Mesothelial cell of epicardium (in vitro differentiated cells): ENCODE results near the gene MAGI1. TPM values are rescaled to one million over a fixed set of nuclear protein-coding genes. Genes with fewer than 3 reads are reported as not detected.
A peak's percentile ranks its signal among the peaks of the same experiment; 100 is the strongest.
"Not testable (repeated sequence)": the region's sequence is repeated elsewhere in the genome, so short reads cannot be mapped to it uniquely, and the experiment has no call there.

Source experiments
- DNase-seq, 2 experiments: peaks; one replicate each; pipeline ENCODE4 v3.0.0; 2021; ENCODE audit warnings: low spot score in 2 of 2; ENCODE audit not compliant: unreplicated experiment in 2 of 2
- H3K27ac Mint-ChIP-seq: 2 replicates; pipeline ENCODE4 v1.8.0; 2021; ENCODE audit warnings: mixed read lengths
- H3K27me3 Mint-ChIP-seq: 2 replicates; pipeline ENCODE4 v1.8.0; 2021; ENCODE audit warnings: low read depth, mixed read lengths
- H3K36me3 Mint-ChIP-seq: 2 replicates; pipeline ENCODE4 v1.8.0; 2021; ENCODE audit warnings: mixed read lengths
- H3K4me1 Mint-ChIP-seq: 2 replicates; pipeline ENCODE4 v1.8.0; 2021; ENCODE audit warnings: mixed read lengths
- H3K4me3 Mint-ChIP-seq: 2 replicates; pipeline ENCODE4 v1.8.0; 2021; ENCODE audit warnings: mild to moderate bottlenecking, moderate library complexity, mixed read lengths
- H3K9me3 Mint-ChIP-seq: 2 replicates; pipeline ENCODE4 v1.8.0; 2021; ENCODE audit warnings: mixed read lengths
- total RNA-seq: library from RNA; stranded (reverse); gene quantifications from 3 replicates; pipeline ENCODE4 v1.2.1, GENCODE V29; 2021
- TF ChIP-seq, protein P1 (sequence below): fragments of 200-600 bp; sonication (generic); IDR thresholded peaks from one replicate; pipeline ENCODE4 v1.5.0; 2021; ENCODE audit warnings: antibody characterized with exemption; ENCODE audit not compliant: unreplicated experiment

The MAGI1 gene
- total RNA-seq, 1 donor from 2014 or later, result 65.6 TPM

DNA sequence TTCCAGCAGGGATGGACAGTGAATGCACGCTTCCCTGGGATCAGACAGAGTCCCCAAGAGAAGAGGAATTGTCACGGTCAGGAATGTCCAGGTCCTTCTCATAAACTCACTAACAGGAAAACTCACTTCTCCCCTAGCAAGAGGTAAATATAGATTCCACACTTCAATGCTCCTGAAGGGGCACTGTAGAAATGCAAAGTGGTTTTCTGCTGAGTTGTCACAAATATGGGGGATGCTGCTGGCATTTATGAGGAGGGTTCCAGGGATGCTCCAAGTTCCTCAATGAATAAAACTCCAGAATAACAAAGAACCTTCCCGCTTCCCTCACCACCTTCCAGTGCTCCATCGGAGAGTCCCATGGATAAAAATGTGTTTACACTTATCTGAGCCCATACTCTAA lies 423.4 kb downstream of the MAGI1 start:
- TF ChIP-seq, protein P1, sequence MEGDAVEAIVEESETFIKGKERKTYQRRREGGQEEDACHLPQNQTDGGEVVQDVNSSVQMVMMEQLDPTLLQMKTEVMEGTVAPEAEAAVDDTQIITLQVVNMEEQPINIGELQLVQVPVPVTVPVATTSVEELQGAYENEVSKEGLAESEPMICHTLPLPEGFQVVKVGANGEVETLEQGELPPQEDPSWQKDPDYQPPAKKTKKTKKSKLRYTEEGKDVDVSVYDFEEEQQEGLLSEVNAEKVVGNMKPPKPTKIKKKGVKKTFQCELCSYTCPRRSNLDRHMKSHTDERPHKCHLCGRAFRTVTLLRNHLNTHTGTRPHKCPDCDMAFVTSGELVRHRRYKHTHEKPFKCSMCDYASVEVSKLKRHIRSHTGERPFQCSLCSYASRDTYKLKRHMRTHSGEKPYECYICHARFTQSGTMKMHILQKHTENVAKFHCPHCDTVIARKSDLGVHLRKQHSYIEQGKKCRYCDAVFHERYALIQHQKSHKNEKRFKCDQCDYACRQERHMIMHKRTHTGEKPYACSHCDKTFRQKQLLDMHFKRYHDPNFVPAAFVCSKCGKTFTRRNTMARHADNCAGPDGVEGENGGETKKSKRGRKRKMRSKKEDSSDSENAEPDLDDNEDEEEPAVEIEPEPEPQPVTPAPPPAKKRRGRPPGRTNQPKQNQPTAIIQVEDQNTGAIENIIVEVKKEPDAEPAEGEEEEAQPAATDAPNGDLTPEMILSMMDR, result no peak
- no peaks in the 10 kb centered on the region for H3K27me3 Mint-ChIP-seq
- H3K4me3 Mint-ChIP-seq, result no peak overlapping the region
- no peak overlapping the region for H3K27ac Mint-ChIP-seq
- no peaks in the 10 kb centered on the region for H3K36me3 Mint-ChIP-seq
- H3K9me3 Mint-ChIP-seq, result no peaks in the 10 kb centered on the region
- H3K4me1 Mint-ChIP-seq, result peaks cover 31% of the 10 kb centered on the region
- no peak for DNase-seq

DNA sequence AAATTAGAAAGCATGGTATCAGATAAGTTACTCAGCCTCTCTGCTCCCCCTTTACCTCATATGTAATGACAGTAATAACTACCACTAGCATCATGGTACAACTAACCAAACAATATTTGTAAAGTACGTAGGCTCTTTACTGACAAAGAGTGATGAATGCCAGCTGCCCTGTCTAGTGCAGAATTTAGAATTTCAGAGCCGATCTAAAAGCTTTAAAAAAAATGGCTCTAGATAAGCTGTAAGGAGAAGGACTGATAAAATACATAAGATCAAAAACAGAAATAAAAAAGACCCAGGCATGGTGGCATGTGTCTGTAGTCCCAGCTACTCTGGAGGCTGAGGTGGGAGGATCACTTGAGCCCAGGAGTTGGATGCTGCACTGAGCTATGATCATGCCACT lies 424.1 kb downstream of the MAGI1 start:
- H3K27ac Mint-ChIP-seq, result no peak overlapping the region
- H3K9me3 Mint-ChIP-seq, result no peaks in the 10 kb centered on the region
- H3K4me1 Mint-ChIP-seq, result peaks cover 25% of the 10 kb centered on the region
- TF ChIP-seq, protein P1, result no peak
- DNase-seq, result no peak
- H3K27me3 Mint-ChIP-seq, result no peaks in the 10 kb centered on the region
- no peak overlapping the region for H3K4me3 Mint-ChIP-seq
- H3K36me3 Mint-ChIP-seq, result no peaks in the 10 kb centered on the region

DNA sequence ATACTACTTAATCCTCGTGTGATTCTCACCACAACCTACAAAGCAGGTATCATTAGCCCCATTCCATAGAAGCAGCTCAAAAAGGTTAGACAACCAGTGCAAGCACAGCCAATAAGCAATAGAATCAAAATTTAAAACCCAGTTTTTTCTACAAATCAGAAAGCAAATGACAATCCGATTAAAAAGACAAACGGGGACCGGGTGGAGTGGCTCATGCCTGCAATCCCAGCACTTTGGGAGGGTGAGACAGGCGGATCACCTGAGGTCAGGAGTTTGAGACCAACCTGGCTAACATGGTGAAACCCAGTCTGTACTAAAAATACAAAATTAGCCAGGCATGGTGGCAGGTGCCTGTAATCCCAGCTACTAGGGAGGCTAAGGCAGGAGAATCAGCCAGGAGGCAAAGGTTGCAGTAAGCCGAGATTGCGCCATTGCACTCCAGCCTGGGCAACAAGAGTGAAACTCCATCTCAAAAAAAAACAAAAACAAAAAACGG lies 430.7 kb downstream of the MAGI1 start:
- not testable (repeated sequence) for DNase-seq, H3K4me3 Mint-ChIP-seq, H3K36me3 Mint-ChIP-seq, H3K27me3 Mint-ChIP-seq, H3K27ac Mint-ChIP-seq, H3K9me3 Mint-ChIP-seq, H3K4me1 Mint-ChIP-seq

DNA sequence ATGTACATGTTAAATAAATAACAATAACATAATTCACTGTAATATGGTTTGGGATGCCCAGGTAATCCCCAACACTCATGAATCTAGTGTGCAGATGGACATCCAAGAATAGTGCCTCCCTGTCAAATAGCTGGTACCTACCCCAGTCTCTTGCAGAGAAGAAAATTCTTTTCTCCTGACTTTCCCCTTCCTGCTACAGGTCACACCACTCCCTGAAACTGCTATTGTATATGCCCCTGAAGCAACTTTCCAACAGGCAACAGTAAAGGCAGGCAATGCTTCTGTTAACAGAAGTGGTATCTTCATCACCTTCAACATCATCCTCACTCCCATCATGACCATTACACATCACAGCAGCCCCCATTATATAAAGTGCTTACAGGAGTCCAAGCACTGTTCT lies 431.6 kb downstream of the MAGI1 start:
- Mint-ChIP-seq H3K4me1 (peaks cover 9% of the 10 kb centered on the region), H3K27ac (no peak overlapping the region), H3K4me3 (no peak overlapping the region), H3K9me3 (no peaks in the 10 kb centered on the region), H3K27me3 (no peaks in the 10 kb centered on the region), H3K36me3 (peaks cover 3% of the 10 kb centered on the region)
- no peak for DNase-seq
- TF ChIP-seq, protein P1, result no peak

DNA sequence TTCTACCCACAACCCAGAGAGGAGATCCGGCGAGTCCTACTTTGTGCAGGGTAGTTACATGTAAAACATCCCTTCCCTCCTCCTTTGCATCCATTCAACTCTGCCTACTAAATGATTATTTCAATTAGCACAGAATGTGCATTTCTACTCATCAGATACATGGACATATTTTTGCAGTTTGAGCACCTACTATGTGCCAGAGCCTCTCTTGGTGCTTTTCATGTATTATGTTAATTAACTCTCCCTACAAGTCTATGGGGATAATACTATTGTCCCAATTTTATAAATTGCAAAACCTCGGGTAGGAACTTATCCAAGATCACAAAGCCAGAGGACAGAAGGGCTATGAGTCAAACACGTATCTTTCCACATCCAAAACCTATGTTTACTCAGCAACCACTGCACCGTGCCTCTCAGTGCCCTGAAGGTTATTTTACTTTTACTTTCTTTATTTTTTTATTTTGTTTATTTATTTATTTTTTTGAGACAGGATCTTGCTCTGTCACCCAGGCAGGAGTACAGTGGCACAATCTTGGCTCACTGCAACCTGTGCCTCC lies 432.8 kb downstream of the MAGI1 start:
- Mint-ChIP-seq H3K4me1 (peaks cover 10% of the 10 kb centered on the region), H3K27ac (peak overlapping the region; percentile 6), H3K9me3 (no peaks in the 10 kb centered on the region), H3K27me3 (no peaks in the 10 kb centered on the region), H3K4me3 (no peak overlapping the region), H3K36me3 (peaks cover 3% of the 10 kb centered on the region)
- TF ChIP-seq, protein P1, result no peak
- no peak for DNase-seq

DNA sequence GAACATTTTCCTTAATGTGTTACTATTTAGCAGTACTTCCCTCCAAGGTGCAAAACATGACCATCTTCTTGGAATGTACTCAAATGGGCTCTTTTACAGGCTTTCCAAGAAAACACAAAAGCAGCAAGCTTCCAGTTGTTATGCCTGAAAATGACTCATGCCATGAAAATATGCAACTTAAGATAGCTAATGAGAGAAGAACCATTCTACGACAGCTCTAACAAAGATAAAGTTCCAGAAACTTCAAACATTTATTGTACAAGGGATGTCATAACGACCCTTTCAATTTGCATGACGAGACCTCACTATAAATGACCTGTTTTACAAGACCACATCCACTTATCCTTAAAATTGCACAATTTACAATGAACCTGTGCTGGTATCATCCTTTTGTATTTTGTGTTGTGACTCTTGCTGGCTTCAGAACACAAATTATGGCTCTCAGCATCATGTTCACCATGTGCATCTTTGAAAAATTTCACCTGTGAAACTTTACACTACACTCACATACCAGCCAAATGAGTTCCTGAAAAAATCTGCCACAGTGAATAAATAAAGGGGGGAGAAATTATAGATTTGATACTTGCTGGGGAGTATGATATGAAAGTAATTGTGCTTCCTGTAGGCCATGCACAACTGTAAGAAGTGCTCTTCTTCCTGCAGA lies 433.7 kb downstream of the MAGI1 start:
- no peaks in the 10 kb centered on the region for H3K27me3 Mint-ChIP-seq
- DNase-seq, result no peak
- H3K4me3 Mint-ChIP-seq, result no peak overlapping the region
- H3K9me3 Mint-ChIP-seq, result no peaks in the 10 kb centered on the region
- H3K4me1 Mint-ChIP-seq, result peaks cover 10% of the 10 kb centered on the region
- TF ChIP-seq, protein P1, result no peak
- peaks cover 3% of the 10 kb centered on the region for H3K36me3 Mint-ChIP-seq
- peak overlapping the region; percentile 30 for H3K27ac Mint-ChIP-seq
